ENCODE measurements around the gene PRR12. TPM values are rescaled to one million over a fixed set of nuclear protein-coding genes. Genes with fewer than 3 reads are reported as not detected.
A peak's percentile ranks its signal among the peaks of the same experiment; 100 is the strongest.

The PRR12 gene
- total and polyA plus RNA-seq, 2 donors = 2.3 to 10.2 TPM

GRCh38 chr19:49642492-49643035 is 51.6 kb downstream of the PRR12 start:
- H3K4me1 ChIP-seq (ENCODE audit: control insufficient read depth in 2 of 2, insufficient read depth in 2 of 2, low read length in 2 of 2) = peaks cover 16 to 44% of the 10 kb centered on the region in 2 donors
- H3K9me3 ChIP-seq (ENCODE audit: control insufficient read depth in 2 of 2, insufficient read depth in 1 of 2, low read length in 1 of 2) = no peaks in the 10 kb centered on the region
- H3K36me3 ChIP-seq (ENCODE audit: control insufficient read depth in 2 of 2, insufficient read depth in 2 of 2, low read length in 1 of 2) = peaks cover 21 to 33% of the 10 kb centered on the region in 2 donors
- H3K27me3 ChIP-seq (ENCODE audit: control insufficient read depth in 2 of 2, insufficient read depth in 1 of 2, low read length in 1 of 2) = peaks cover 7 to 22% of the 10 kb centered on the region in 2 donors
- DNase-seq (ENCODE audit: low read depth in 6 of 9, low spot score in 9 of 9) = peak in 1 of 9 donors; percentile 23
- peak overlapping the region; percentile 66 to 91 for H3K4me3 ChIP-seq (ENCODE audit: low read length in 2 of 2)
- 16% methylated on average over 5 of the region's 5 CpGs for WGBS
- peak overlapping the region; percentile 47 to 75 for H3K27ac ChIP-seq (ENCODE audit: low read depth in 1 of 2, low read length in 1 of 2)

- 94% methylated on average over 2 of the region's 2 CpGs for WGBS
- Histone ChIP-seq H3K4me1 (ENCODE audit: control insufficient read depth in 2 of 2, insufficient read depth in 2 of 2, low read length in 2 of 2) (peaks cover 16 to 40% of the 10 kb centered on the region in 2 donors), H3K36me3 (ENCODE audit: control insufficient read depth in 2 of 2, insufficient read depth in 2 of 2, low read length in 1 of 2) (peaks cover 24 to 38% of the 10 kb centered on the region in 2 donors), H3K27me3 (ENCODE audit: control insufficient read depth in 2 of 2, insufficient read depth in 1 of 2, low read length in 1 of 2) (peaks cover 5 to 14% of the 10 kb centered on the region in 2 donors), H3K9me3 (ENCODE audit: control insufficient read depth in 2 of 2, insufficient read depth in 1 of 2, low read length in 1 of 2) (no peaks in the 10 kb centered on the region), H3K27ac (ENCODE audit: low read depth in 1 of 2, low read length in 1 of 2) (no peak overlapping the region), H3K4me3 (ENCODE audit: low read length in 2 of 2) (no peak overlapping the region)
- DNase-seq (ENCODE audit: low read depth in 6 of 9, low spot score in 9 of 9) = no peak
Measured at GRCh38 chr19:49643466-49643865, 52.5 kb downstream of the PRR12 start.

DNA sequence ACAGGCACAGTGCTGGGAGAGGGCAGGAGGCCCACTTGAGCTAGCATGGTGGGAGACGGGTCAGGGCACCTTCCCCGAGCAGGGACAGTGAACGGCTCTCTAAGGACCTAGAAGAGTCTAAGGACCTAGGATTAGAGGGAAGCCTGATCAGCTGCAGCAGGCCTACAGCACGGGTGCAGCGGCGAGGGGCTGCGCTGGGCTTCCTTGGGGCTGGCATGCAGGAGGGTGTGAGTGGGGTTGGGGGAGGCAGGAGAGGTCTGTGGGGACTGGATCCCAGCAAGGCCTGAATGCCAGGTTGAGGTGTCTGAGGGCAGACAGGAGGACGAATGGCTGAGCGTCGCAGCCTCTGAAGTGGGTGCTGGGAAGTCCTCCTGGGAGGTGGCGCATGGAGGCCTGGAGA is 54.6 kb downstream of the PRR12 start:
- H3K36me3 ChIP-seq (ENCODE audit: control insufficient read depth in 2 of 2, insufficient read depth in 2 of 2, low read length in 1 of 2) = peaks cover 42 to 54% of the 10 kb centered on the region in 2 donors
- 98% methylated on average over 11 of the region's 11 CpGs for WGBS
- no peak for DNase-seq (ENCODE audit: low read depth in 6 of 9, low spot score in 9 of 9)

DNA sequence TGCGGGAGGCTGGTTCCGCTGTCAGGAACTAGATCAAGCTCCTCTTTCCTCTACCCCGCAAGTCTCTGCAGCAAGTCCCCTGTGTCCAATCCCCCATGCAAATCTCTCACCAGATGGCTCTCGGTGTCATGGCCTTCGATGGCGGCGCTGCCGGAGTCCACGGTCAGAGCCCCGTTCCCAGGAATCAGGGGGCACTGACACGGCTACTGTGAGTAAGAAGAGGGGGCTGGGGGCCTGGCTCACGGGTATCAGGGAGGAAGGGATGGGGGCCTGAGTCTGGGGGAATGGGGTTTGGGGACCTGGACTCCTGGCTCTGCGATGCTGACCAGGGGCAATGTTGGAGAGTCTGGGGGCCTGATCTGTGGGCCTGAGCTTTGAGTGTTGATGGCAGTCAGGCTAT is 55.0 kb downstream of the PRR12 start:
- no peak for DNase-seq (ENCODE audit: low read depth in 6 of 9, low spot score in 9 of 9)
- Histone ChIP-seq H3K4me1 (ENCODE audit: control insufficient read depth in 2 of 2, insufficient read depth in 2 of 2, low read length in 2 of 2) (peaks cover 12 to 22% of the 10 kb centered on the region in 2 donors), H3K27me3 (ENCODE audit: control insufficient read depth in 2 of 2, insufficient read depth in 1 of 2, low read length in 1 of 2) (no peaks in the 10 kb centered on the region), H3K9me3 (ENCODE audit: control insufficient read depth in 2 of 2, insufficient read depth in 1 of 2, low read length in 1 of 2) (no peaks in the 10 kb centered on the region), H3K36me3 (ENCODE audit: control insufficient read depth in 2 of 2, insufficient read depth in 2 of 2, low read length in 1 of 2) (peaks cover 46 to 56% of the 10 kb centered on the region in 2 donors), H3K27ac (ENCODE audit: low read depth in 1 of 2, low read length in 1 of 2) (no peak overlapping the region), H3K4me3 (ENCODE audit: low read length in 2 of 2) (no peak overlapping the region)
- 98% methylated on average over 13 of the region's 13 CpGs for WGBS

More for the DNA sequence above, 54.6 kb downstream of the PRR12 start:
- no peaks in the 10 kb centered on the region for H3K27me3 ChIP-seq (ENCODE audit: control insufficient read depth in 2 of 2, insufficient read depth in 1 of 2, low read length in 1 of 2)
- no peak overlapping the region for H3K27ac ChIP-seq (ENCODE audit: low read depth in 1 of 2, low read length in 1 of 2)
- no peaks in the 10 kb centered on the region for H3K9me3 ChIP-seq (ENCODE audit: control insufficient read depth in 2 of 2, insufficient read depth in 1 of 2, low read length in 1 of 2)
- H3K4me3 ChIP-seq (ENCODE audit: low read length in 2 of 2) = no peak overlapping the region
- H3K4me1 ChIP-seq (ENCODE audit: control insufficient read depth in 2 of 2, insufficient read depth in 2 of 2, low read length in 2 of 2) = peaks cover 16 to 26% of the 10 kb centered on the region in 2 donors

- no peak for DNase-seq (ENCODE audit: low read depth in 6 of 9, low spot score in 9 of 9)
- no peak overlapping the region for H3K4me3 ChIP-seq (ENCODE audit: low read length in 2 of 2)
- H3K9me3 ChIP-seq (ENCODE audit: control insufficient read depth in 2 of 2, insufficient read depth in 1 of 2, low read length in 1 of 2) = no peaks in the 10 kb centered on the region
- H3K36me3 ChIP-seq (ENCODE audit: control insufficient read depth in 2 of 2, insufficient read depth in 2 of 2, low read length in 1 of 2) = peaks cover 51 to 60% of the 10 kb centered on the region in 2 donors
- no peak overlapping the region for H3K27ac ChIP-seq (ENCODE audit: low read depth in 1 of 2, low read length in 1 of 2)
- H3K27me3 ChIP-seq (ENCODE audit: control insufficient read depth in 2 of 2, insufficient read depth in 1 of 2, low read length in 1 of 2) = no peaks in the 10 kb centered on the region
- WGBS = 98% methylated on average over 17 of the region's 17 CpGs
- H3K4me1 ChIP-seq (ENCODE audit: control insufficient read depth in 2 of 2, insufficient read depth in 2 of 2, low read length in 2 of 2) = peaks cover 9 to 16% of the 10 kb centered on the region in 2 donors
Measured at GRCh38 chr19:49646586-49646985, 55.6 kb downstream of the PRR12 start.

- H3K27me3 ChIP-seq (ENCODE audit: control insufficient read depth in 2 of 2, insufficient read depth in 1 of 2, low read length in 1 of 2) = no peaks in the 10 kb centered on the region
- H3K4me1 ChIP-seq (ENCODE audit: control insufficient read depth in 2 of 2, insufficient read depth in 2 of 2, low read length in 2 of 2) = no peaks in the 10 kb centered on the region
- no peak overlapping the region for H3K27ac ChIP-seq (ENCODE audit: low read depth in 1 of 2, low read length in 1 of 2)
- WGBS = 98% methylated on average over 72 of the region's 72 CpGs
- H3K4me3 ChIP-seq (ENCODE audit: low read length in 2 of 2) = no peak overlapping the region
- peaks cover 77 to 90% of the 10 kb centered on the region in 2 donors for H3K36me3 ChIP-seq (ENCODE audit: control insufficient read depth in 2 of 2, insufficient read depth in 2 of 2, low read length in 1 of 2)
- no peaks in the 10 kb centered on the region for H3K9me3 ChIP-seq (ENCODE audit: control insufficient read depth in 2 of 2, insufficient read depth in 1 of 2, low read length in 1 of 2)
- no peak for DNase-seq (ENCODE audit: low read depth in 6 of 9, low spot score in 9 of 9)
Measured at GRCh38 chr19:49651029-49651819, 60.2 kb downstream of the PRR12 start.

- no peaks in the 10 kb centered on the region for H3K9me3 ChIP-seq (ENCODE audit: control insufficient read depth in 2 of 2, insufficient read depth in 1 of 2, low read length in 1 of 2)
- no peak for DNase-seq (ENCODE audit: low read depth in 6 of 9, low spot score in 9 of 9)
- no peak overlapping the region for H3K4me3 ChIP-seq (ENCODE audit: low read length in 2 of 2)
- WGBS = 98% methylated on average over 110 of the region's 110 CpGs
- H3K27me3 ChIP-seq (ENCODE audit: control insufficient read depth in 2 of 2, insufficient read depth in 1 of 2, low read length in 1 of 2) = no peaks in the 10 kb centered on the region
- no peak overlapping the region for H3K27ac ChIP-seq (ENCODE audit: low read depth in 1 of 2, low read length in 1 of 2)
- H3K36me3 ChIP-seq (ENCODE audit: control insufficient read depth in 2 of 2, insufficient read depth in 2 of 2, low read length in 1 of 2) = peaks cover 77 to 90% of the 10 kb centered on the region in 2 donors
- no peaks in the 10 kb centered on the region for H3K4me1 ChIP-seq (ENCODE audit: control insufficient read depth in 2 of 2, insufficient read depth in 2 of 2, low read length in 2 of 2)
Measured at GRCh38 chr19:49651820-49652550, 61.0 kb downstream of the PRR12 start.

GRCh38 chr19:49652551-49653465 is 61.8 kb downstream of the PRR12 start:
- Histone ChIP-seq H3K4me3 (ENCODE audit: low read length in 2 of 2) (no peak overlapping the region), H3K36me3 (ENCODE audit: control insufficient read depth in 2 of 2, insufficient read depth in 2 of 2, low read length in 1 of 2) (peaks cover 76 to 90% of the 10 kb centered on the region in 2 donors), H3K27me3 (ENCODE audit: control insufficient read depth in 2 of 2, insufficient read depth in 1 of 2, low read length in 1 of 2) (no peaks in the 10 kb centered on the region), H3K9me3 (ENCODE audit: control insufficient read depth in 2 of 2, insufficient read depth in 1 of 2, low read length in 1 of 2) (no peaks in the 10 kb centered on the region), H3K4me1 (ENCODE audit: control insufficient read depth in 2 of 2, insufficient read depth in 2 of 2, low read length in 2 of 2) (no peaks in the 10 kb centered on the region), H3K27ac (ENCODE audit: low read depth in 1 of 2, low read length in 1 of 2) (no peak overlapping the region)
- 98% methylated on average over 58 of the region's 58 CpGs for WGBS
- no peak for DNase-seq (ENCODE audit: low read depth in 6 of 9, low spot score in 9 of 9)
